Sigmoid colon (tissue), 4 donors: ENCODE measurements around the gene HUS1B.

ENCODE experiments used
- EP300 ChIP-seq, 4 donors: sonication (generic); formaldehyde crosslinking; IDR thresholded peaks; one replicate each; pipeline ENCODE4 v1.6.1; 2017; ENCODE audit warnings: antibody characterized with exemption in 4 of 4
- POLR2A ChIP-seq, 2 donors: fragments of 450-650 bp; IDR thresholded peaks; one replicate each; pipeline ENCODE4 v1.6.1; 2016; ENCODE audit warnings: antibody characterized with exemption in 2 of 2, mild to moderate bottlenecking in 2 of 2, moderate library complexity in 2 of 2
- POLR2AphosphoS5 ChIP-seq, 4 donors: sonication (generic); formaldehyde crosslinking; IDR thresholded peaks; one replicate each; pipeline ENCODE4 v1.6.1; 2017; ENCODE audit warnings: antibody characterized with exemption in 4 of 4
- TF ChIP-seq, protein P1 (sequence below), 4 experiments: fragments of 450-650 bp in 3 of 4; fragments of 200-600 bp in 1 of 4; IDR thresholded peaks; one replicate each; pipeline ENCODE4 v1.5.1; 2016 to 2019; ENCODE audit warnings: antibody characterized with exemption in 4 of 4, mild to moderate bottlenecking in 3 of 4, moderate library complexity in 2 of 4

DNA sequence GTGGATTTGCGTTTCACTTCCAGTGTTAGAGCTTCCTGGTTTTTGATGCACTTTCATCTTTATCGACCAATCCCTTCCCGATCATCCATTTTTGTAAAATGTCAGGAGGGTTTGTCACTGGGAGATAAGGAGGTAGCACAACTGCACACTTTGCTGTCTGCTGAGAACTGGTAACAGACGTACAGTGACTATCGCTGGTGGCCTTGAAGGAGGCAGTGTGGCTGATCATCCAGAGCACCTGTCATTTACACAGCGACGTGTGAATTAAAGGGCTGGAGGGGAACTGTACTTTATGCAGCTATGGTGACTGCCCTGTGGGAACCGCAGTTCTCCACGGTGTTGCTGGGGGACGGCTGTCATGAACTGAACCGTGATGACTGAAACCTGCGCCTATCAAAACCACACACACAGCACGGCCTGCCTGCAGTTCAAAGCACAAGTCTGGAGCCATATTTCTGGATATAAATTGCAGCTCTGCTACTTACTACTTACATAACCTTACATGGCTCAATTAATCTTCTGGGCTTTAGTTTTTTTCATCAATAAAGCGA lies 50.0 kb downstream of the HUS1B start:
- TF ChIP-seq, protein P1, sequence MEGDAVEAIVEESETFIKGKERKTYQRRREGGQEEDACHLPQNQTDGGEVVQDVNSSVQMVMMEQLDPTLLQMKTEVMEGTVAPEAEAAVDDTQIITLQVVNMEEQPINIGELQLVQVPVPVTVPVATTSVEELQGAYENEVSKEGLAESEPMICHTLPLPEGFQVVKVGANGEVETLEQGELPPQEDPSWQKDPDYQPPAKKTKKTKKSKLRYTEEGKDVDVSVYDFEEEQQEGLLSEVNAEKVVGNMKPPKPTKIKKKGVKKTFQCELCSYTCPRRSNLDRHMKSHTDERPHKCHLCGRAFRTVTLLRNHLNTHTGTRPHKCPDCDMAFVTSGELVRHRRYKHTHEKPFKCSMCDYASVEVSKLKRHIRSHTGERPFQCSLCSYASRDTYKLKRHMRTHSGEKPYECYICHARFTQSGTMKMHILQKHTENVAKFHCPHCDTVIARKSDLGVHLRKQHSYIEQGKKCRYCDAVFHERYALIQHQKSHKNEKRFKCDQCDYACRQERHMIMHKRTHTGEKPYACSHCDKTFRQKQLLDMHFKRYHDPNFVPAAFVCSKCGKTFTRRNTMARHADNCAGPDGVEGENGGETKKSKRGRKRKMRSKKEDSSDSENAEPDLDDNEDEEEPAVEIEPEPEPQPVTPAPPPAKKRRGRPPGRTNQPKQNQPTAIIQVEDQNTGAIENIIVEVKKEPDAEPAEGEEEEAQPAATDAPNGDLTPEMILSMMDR (IDR thresholded peaks at IDR 0.05): no peak
- TF ChIP-seq POLR2AphosphoS5 (IDR thresholded peaks at IDR 0.05): no peak
- no peak for TF ChIP-seq POLR2A (IDR thresholded peaks at IDR 0.05)
- no peak for TF ChIP-seq EP300 (IDR thresholded peaks at IDR 0.05)
